ENCODE measurements around the gene C1QL1.

GRCh38 chr17:44921122-44921882 is 46.8 kb downstream of the C1QL1 start:
- TF ChIP-seq EZH2phosphoT487 (IDR thresholded peaks at IDR 0.05; ENCODE audit: insufficient read depth, low read depth) (no peak), EZH2 (IDR thresholded peaks at IDR 0.05; ENCODE audit: insufficient read depth, poor library complexity, severe bottlenecking) (no peak)
